HL-60 (cell line): ENCODE measurements around the gene SETD4.

ENCODE experiments used
- DNase-seq, 2 experiments: peaks; one replicate each; pipeline ENCODE4 v3.0.0-alpha.2; 2010 to 2020; ENCODE audit warnings: low read depth in 1 of 2, low spot score in 1 of 2
- H3K27ac ChIP-seq: fragments of 250-450 bp; sonication (Bioruptor Pico); replicated peaks from 2 replicates; pipeline ENCODE4 v1.5.1; 2020; ENCODE audit warnings: mild to moderate bottlenecking, moderate library complexity
- H3K27me3 ChIP-seq: fragments of 250-450 bp; sonication (Bioruptor Pico); 2 replicates; pipeline ENCODE4 v1.5.1; 2021; ENCODE audit warnings: mild to moderate bottlenecking, moderate library complexity; ENCODE audit not compliant: insufficient read depth, poor library complexity, severe bottlenecking
- H3K4me3 ChIP-seq: replicated peaks from 2 replicates; pipeline ENCODE4 v1.5.1; 2011; ENCODE audit warnings: mild to moderate bottlenecking, control low read depth, low read length; ENCODE audit not compliant: insufficient read depth
- CTCF ChIP-seq: IDR thresholded peaks from one replicate; pipeline ENCODE4 v1.5.1; 2011; ENCODE audit warnings: low read length, control low read depth, inconsistent platforms; ENCODE audit not compliant: insufficient read depth
- GABPA ChIP-seq: IDR thresholded peaks from 2 replicates; pipeline ENCODE4 v1.6.1; 2012; ENCODE audit warnings: low read depth
- POLR2AphosphoS5 ChIP-seq: IDR thresholded peaks from 2 replicates; pipeline ENCODE4 v1.6.1; 2012; ENCODE audit warnings: low read depth
- REST ChIP-seq: IDR thresholded peaks from 2 replicates; pipeline ENCODE4 v1.6.1; 2012; ENCODE audit warnings: low read depth; ENCODE audit not compliant: insufficient replicate concordance
- SPI1 ChIP-seq: IDR thresholded peaks from 2 replicates; pipeline ENCODE4 v1.6.1; 2012; ENCODE audit warnings: low read depth, mild to moderate bottlenecking, borderline replicate concordance

The SETD4 gene

GRCh38 chr21:36096398-36097290, 36.3 kb upstream of the SETD4 start:
- Histone ChIP-seq H3K27me3 (no peaks in the 10 kb centered on the region), H3K4me3 (no peak overlapping the region), H3K27ac (no peak overlapping the region)
- no peak for TF ChIP-seq REST
- no peak for TF ChIP-seq GABPA
- no peak for TF ChIP-seq SPI1
- no peak for TF ChIP-seq CTCF
- TF ChIP-seq POLR2AphosphoS5 = no peak
- DNase-seq = no peak

GRCh38 chr21:36093512-36093911, 33.2 kb upstream of the SETD4 start:
- no peak for TF ChIP-seq GABPA
- no peak for TF ChIP-seq CTCF
- TF ChIP-seq POLR2AphosphoS5 = no peak
- no peak for TF ChIP-seq SPI1
- no peak for TF ChIP-seq REST

GRCh38 chr21:36092681-36093080, 32.4 kb upstream of the SETD4 start:
- H3K27ac ChIP-seq = no peak overlapping the region
- no peak for DNase-seq
- H3K4me3 ChIP-seq = no peak overlapping the region
- H3K27me3 ChIP-seq = no peaks in the 10 kb centered on the region
- no peak for TF ChIP-seq REST
- no peak for TF ChIP-seq CTCF

More at GRCh38 chr21:36093512-36093911, 33.2 kb upstream of the SETD4 start:
- DNase-seq = no peak
- Histone ChIP-seq H3K4me3 (no peak overlapping the region), H3K27ac (no peak overlapping the region), H3K27me3 (no peaks in the 10 kb centered on the region)
